RPMI7951 (cell line): Measurements from ENCODE around the gene THEM4. TPM values are rescaled to one million over a fixed set of nuclear protein-coding genes. Genes with fewer than 3 reads are reported as not detected.
A peak's percentile ranks its signal among the peaks of the same experiment; 100 is the strongest.
"Not testable (repeated sequence)": the region's sequence is repeated elsewhere in the genome, so short reads cannot be mapped to it uniquely, and the experiment has no call there.

Experiments used
- DNase-seq: peaks from one replicate; pipeline ENCODE4 v3.0.0-alpha.2; 2012; ENCODE audit warnings: low read depth
- total RNA-seq: library from RNA; depleted of rRNA; stranded (reverse); fragments of >200 nt; shearing (Covaris generic); gene quantifications from 2 replicates; pipeline ENCODE4 v1.2.3, GENCODE V29; 2014

THEM4 gene
- total RNA-seq, 1 experiment from 2014 or later = 19.7 TPM

GRCh38 chr1:151935154-151935553 is 25.8 kb upstream of the THEM4 start:
- DNase-seq = peak; percentile 37

GRCh38 chr1:151934048-151934493 is 24.8 kb upstream of the THEM4 start:
- peak; percentile 62 for DNase-seq

- DNase-seq = no peak
Observed at GRCh38 chr1:151924691-151925587, 15.6 kb upstream of the THEM4 start.

- no peak for DNase-seq
Observed at GRCh38 chr1:151923422-151923821, 14.1 kb upstream of the THEM4 start.

- no peak for DNase-seq
Observed at GRCh38 chr1:151920149-151920548, 10.8 kb upstream of the THEM4 start.

- peak; percentile 26 for DNase-seq
Observed at GRCh38 chr1:151918819-151919610, 9.7 kb upstream of the THEM4 start.

- no peak for DNase-seq
Observed at GRCh38 chr1:151918156-151918555, 8.8 kb upstream of the THEM4 start.

- DNase-seq = no peak
Observed at GRCh38 chr1:151916726-151917370, 7.5 kb upstream of the THEM4 start.

GRCh38 chr1:151915061-151915686 is 5.9 kb upstream of the THEM4 start:
- no peak for DNase-seq

GRCh38 chr1:151914076-151914475 is 4.8 kb upstream of the THEM4 start:
- DNase-seq = no peak

- no peak for DNase-seq
Observed at GRCh38 chr1:151912973-151913372, 3.7 kb upstream of the THEM4 start.

GRCh38 chr1:151908228-151908691 is 1.1 kb downstream of the THEM4 start:
- peak; percentile 79 for DNase-seq

GRCh38 chr1:151907363-151908139 is 1.8 kb downstream of the THEM4 start:
- DNase-seq = peak; percentile 4

- not testable (repeated sequence) for DNase-seq
Observed at GRCh38 chr1:151906324-151906645, 3.0 kb downstream of the THEM4 start.

- DNase-seq = not testable (repeated sequence)
Observed at GRCh38 chr1:151905443-151906323, 3.6 kb downstream of the THEM4 start.

- DNase-seq = no peak
Observed at GRCh38 chr1:151905070-151905442, 4.3 kb downstream of the THEM4 start.

GRCh38 chr1:151902858-151903257 is 6.5 kb downstream of the THEM4 start:
- DNase-seq = no peak

- not testable (repeated sequence) for DNase-seq
Observed at GRCh38 chr1:151900804-151901203, 8.5 kb downstream of the THEM4 start.

GRCh38 chr1:151898519-151898991 is 10.8 kb downstream of the THEM4 start:
- peak; percentile 42 for DNase-seq

GRCh38 chr1:151897991-151898431 is 11.3 kb downstream of the THEM4 start:
- no peak for DNase-seq
